Activated CD4-positive, alpha-beta memory T cell treated with anti-CD3 and anti-CD28 coated beads for 36 hours (primary cell): ENCODE data around the gene AGA. TPM values are rescaled to one million over a fixed set of nuclear protein-coding genes. Genes with fewer than 3 reads are reported as not detected.

ENCODE experiments used
- CTCF ChIA-PET: fragments of 350-600 bp; sonication (Branson Sonifier 250); formaldehyde crosslinking; loops from one replicate; lab custom pipeline; 2021; ENCODE audit warnings: antibody characterized with exemption, inconsistent platforms; lab: Charles Lee
- POLR2A ChIA-PET: fragments of 350-600 bp; sonication (Branson Sonifier 250); formaldehyde crosslinking; loops from one replicate; lab custom pipeline; 2021; ENCODE audit warnings: antibody characterized with exemption; lab: Charles Lee
- DNase-seq: peaks from one replicate; pipeline ENCODE4 v3.0.0-alpha.2; 2020
- H3K27ac Mint-ChIP-seq: one replicate; pipeline ENCODE4 v1.8.0; 2021; ENCODE audit warnings: mixed read lengths
- H3K27me3 Mint-ChIP-seq: one replicate; pipeline ENCODE4 v1.8.0; 2021; ENCODE audit warnings: mixed read lengths
- H3K36me3 Mint-ChIP-seq: one replicate; pipeline ENCODE4 v1.8.0; 2021; ENCODE audit warnings: mixed read lengths
- H3K4me1 Mint-ChIP-seq: one replicate; pipeline ENCODE4 v1.8.0; 2021; ENCODE audit warnings: low read depth, mixed read lengths
- H3K4me3 Mint-ChIP-seq: one replicate; pipeline ENCODE4 v1.8.0; 2021; ENCODE audit warnings: mild to moderate bottlenecking, mixed read lengths
- H3K9me3 Mint-ChIP-seq: one replicate; pipeline ENCODE4 v1.8.0; 2021; ENCODE audit warnings: mixed read lengths
- intact Hi-C: fragments of 100-400 bp; cut with micrococcal nuclease; formaldehyde crosslinking; loops from one replicate; pipeline ENCODE4 v1.15.1; 2023
- total RNA-seq, 2 experiments: library from RNA; stranded (reverse); gene quantifications; one replicate each; pipeline ENCODE4 v1.2.3, GENCODE V29; 2021

Gene AGA
- total RNA-seq, 2 experiments from 2014 or later, result 22.1 to 22.5 TPM

- Mint-ChIP-seq H3K36me3 (peaks cover 8% of the 10 kb centered on the region), H3K27me3 (no peaks in the 10 kb centered on the region), H3K4me3 (peak overlapping the region; percentile 33), H3K9me3 (no peaks in the 10 kb centered on the region), H3K4me1 (peaks cover 24% of the 10 kb centered on the region), H3K27ac (no peak overlapping the region)
- intact Hi-C loops, result no loop called here
- no peak for DNase-seq
- ChIA-PET CTCF (no interaction called here), POLR2A (no interaction called here)
Measured at GRCh38 chr4:177444911-177445736, 2.9 kb upstream of the AGA start.

- Mint-ChIP-seq H3K36me3 (peaks cover 27% of the 10 kb centered on the region), H3K9me3 (no peaks in the 10 kb centered on the region), H3K27me3 (no peaks in the 10 kb centered on the region), H3K4me1 (peaks cover 18% of the 10 kb centered on the region), H3K4me3 (peak overlapping the region; percentile 90), H3K27ac (peak overlapping the region; percentile 97)
- ChIA-PET POLR2A (interaction anchor here (1.2 to 3.0 kb wide), 2 partner anchors 14 to 131 kb away, joined by 3 to 22 read pairs; partner anchors contain the start of gene NEIL3), CTCF (no interaction called here)
- DNase-seq, result peak; percentile 46
- intact Hi-C loops, result loop anchor here (2.0 kb wide), 1 partner anchor 1122 kb away; the partner anchor contains the start of gene SPCS3
Measured at GRCh38 chr4:177441061-177441802, 1.0 kb downstream of the AGA start.

DNA sequence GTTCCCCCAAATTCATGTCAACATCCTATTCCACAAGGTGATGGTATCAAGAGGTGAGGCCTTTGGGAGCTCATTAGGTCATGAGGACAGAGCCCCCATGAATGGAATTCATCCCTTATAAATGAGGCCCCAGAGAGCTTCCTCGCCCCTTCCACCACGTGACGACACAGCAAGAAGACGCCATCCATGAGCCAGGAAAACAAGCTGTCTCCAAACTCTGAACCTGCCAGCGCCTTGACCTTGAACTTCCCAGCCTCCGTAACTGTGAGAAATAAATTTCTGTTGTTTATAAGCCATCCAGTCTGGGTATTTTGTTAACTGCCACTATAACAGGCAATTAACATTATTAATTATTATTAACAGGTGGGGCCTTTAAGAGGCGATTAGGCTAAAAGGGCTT lies 5.8 kb downstream of the AGA start:
- no peak for DNase-seq
- Mint-ChIP-seq H3K9me3 (no peaks in the 10 kb centered on the region), H3K27me3 (no peaks in the 10 kb centered on the region), H3K36me3 (peaks cover 46% of the 10 kb centered on the region), H3K4me1 (peaks cover 14% of the 10 kb centered on the region), H3K27ac (no peak overlapping the region), H3K4me3 (no peak overlapping the region)
- ChIA-PET POLR2A (no interaction called here), CTCF (interaction anchor here (1.2 kb wide), 1 partner anchor 187 kb away, joined by 4 read pairs; no protein-coding TSS in a partner anchor)
- intact Hi-C loops, result no loop called here

GRCh38 chr4:177434667-177435066 lies 7.6 kb downstream of the AGA start:
- ChIA-PET POLR2A (no interaction called here), CTCF (no interaction called here)

GRCh38 chr4:177427192-177427591 lies 15.0 kb downstream of the AGA start:
- Mint-ChIP-seq H3K27me3 (peaks cover 3% of the 10 kb centered on the region), H3K4me3 (no peak overlapping the region), H3K36me3 (peaks cover 13% of the 10 kb centered on the region), H3K4me1 (no peaks in the 10 kb centered on the region), H3K27ac (no peak overlapping the region), H3K9me3 (no peaks in the 10 kb centered on the region)
- ChIA-PET POLR2A (interaction anchor here (1.3 kb wide), 1 partner anchor 14 kb away, joined by 3 read pairs; no protein-coding TSS in a partner anchor), CTCF (no interaction called here)
- intact Hi-C loops, result no loop called here
- DNase-seq, result no peak

More at GRCh38 chr4:177434667-177435066, 7.6 kb downstream of the AGA start:
- no peak for DNase-seq
- Mint-ChIP-seq H3K9me3 (no peaks in the 10 kb centered on the region), H3K27me3 (no peaks in the 10 kb centered on the region), H3K4me3 (no peak overlapping the region), H3K27ac (no peak overlapping the region), H3K36me3 (peaks cover 44% of the 10 kb centered on the region), H3K4me1 (no peaks in the 10 kb centered on the region)
- intact Hi-C loops, result no loop called here

DNA sequence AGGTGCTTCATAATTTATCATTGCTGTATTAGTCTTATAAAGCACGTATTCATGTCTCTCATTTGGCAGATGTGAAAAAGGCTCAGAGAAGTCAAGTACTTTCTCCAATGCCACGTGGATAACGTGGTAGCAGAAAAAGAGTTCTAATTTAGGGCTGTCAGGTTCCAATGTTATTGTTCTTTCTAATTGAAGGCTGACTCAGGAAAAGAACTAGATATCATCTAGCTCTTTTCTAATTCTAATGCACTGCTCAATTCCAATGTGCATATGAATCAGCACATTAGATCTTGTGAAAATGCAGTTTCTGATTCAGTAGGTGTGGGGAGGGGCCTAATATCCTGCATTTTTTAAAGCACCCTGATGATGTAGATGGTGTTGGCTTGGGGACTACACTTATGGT lies 22.8 kb downstream of the AGA start:
- Mint-ChIP-seq H3K27ac (no peak overlapping the region), H3K4me3 (no peak overlapping the region), H3K36me3 (peaks cover 6% of the 10 kb centered on the region), H3K9me3 (peaks cover 15% of the 10 kb centered on the region), H3K4me1 (no peaks in the 10 kb centered on the region), H3K27me3 (peaks cover 3% of the 10 kb centered on the region)
- DNase-seq, result no peak
- intact Hi-C loops, result no loop called here
- ChIA-PET POLR2A (no interaction called here), CTCF (no interaction called here)

- ChIA-PET POLR2A (no interaction called here), CTCF (no interaction called here)
- H3K36me3 Mint-ChIP-seq, result no peaks in the 10 kb centered on the region
- H3K4me1 Mint-ChIP-seq, result no peaks in the 10 kb centered on the region
- no peak for DNase-seq
- H3K27me3 Mint-ChIP-seq, result no peaks in the 10 kb centered on the region
- H3K9me3 Mint-ChIP-seq, result no peaks in the 10 kb centered on the region
- no peak overlapping the region for H3K4me3 Mint-ChIP-seq
- intact Hi-C loops, result no loop called here
- H3K27ac Mint-ChIP-seq, result no peak overlapping the region
Measured at GRCh38 chr4:177413656-177414055, 28.6 kb downstream of the AGA start.

- CTCF ChIA-PET, result no interaction called here
- intact Hi-C loops, result no loop called here
- POLR2A ChIA-PET, result no interaction called here
- Mint-ChIP-seq H3K27me3 (no peaks in the 10 kb centered on the region), H3K36me3 (no peaks in the 10 kb centered on the region), H3K27ac (no peak overlapping the region), H3K4me1 (no peaks in the 10 kb centered on the region), H3K4me3 (no peak overlapping the region), H3K9me3 (no peaks in the 10 kb centered on the region)
- no peak for DNase-seq
Measured at GRCh38 chr4:177413076-177413475, 29.2 kb downstream of the AGA start.

DNA sequence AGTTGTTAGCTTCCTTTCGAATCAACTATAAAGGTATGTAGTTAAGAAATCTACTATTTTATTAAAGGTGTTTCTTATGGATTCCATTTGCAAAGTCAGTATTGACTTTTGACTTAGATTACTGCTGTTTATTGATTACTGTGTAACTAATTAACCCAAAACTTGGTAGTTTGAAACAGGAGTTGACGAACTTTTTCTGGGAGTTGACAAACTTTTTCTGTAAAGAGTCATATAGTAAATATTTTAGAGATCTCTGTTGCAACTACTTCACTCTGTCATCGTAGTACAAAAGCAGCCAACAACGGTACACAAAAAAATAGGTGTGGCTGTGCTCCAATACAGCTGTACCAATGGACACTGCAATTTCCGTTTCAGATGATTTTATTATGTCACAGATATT lies 30.2 kb downstream of the AGA start:
- Mint-ChIP-seq H3K4me3 (no peak overlapping the region), H3K27ac (no peak overlapping the region), H3K9me3 (no peaks in the 10 kb centered on the region), H3K4me1 (no peaks in the 10 kb centered on the region), H3K27me3 (no peaks in the 10 kb centered on the region), H3K36me3 (no peaks in the 10 kb centered on the region)
- ChIA-PET POLR2A (no interaction called here), CTCF (no interaction called here)
- DNase-seq, result no peak
- intact Hi-C loops, result no loop called here

DNA sequence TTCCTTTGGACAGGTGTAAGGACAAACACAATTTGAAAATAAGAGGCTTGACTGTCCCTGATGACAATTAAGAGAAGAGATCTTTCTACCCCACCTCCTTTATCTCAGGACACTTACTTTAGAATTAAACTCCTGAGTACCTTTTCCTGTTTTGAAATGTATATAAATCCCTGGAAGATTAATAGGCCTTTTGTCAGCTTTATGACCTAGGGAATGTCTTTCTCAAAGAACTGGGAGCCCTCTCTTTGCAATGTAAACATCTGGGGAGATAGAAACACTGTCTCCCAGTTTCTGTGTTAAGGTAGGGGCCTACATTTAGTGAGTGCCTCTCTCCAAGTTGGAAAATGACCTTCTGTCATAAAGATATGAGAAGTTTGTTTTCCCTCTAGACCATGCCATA lies 31.7 kb downstream of the AGA start:
- H3K36me3 Mint-ChIP-seq, result no peaks in the 10 kb centered on the region
- H3K27ac Mint-ChIP-seq, result no peak overlapping the region
- CTCF ChIA-PET, result no interaction called here
- H3K27me3 Mint-ChIP-seq, result peaks cover 1% of the 10 kb centered on the region
- H3K4me1 Mint-ChIP-seq, result no peaks in the 10 kb centered on the region
- no peak overlapping the region for H3K4me3 Mint-ChIP-seq
- POLR2A ChIA-PET, result no interaction called here
- intact Hi-C loops, result no loop called here
- no peak for DNase-seq
- H3K9me3 Mint-ChIP-seq, result no peaks in the 10 kb centered on the region

GRCh38 chr4:177408023-177408422 lies 34.2 kb downstream of the AGA start:
- CTCF ChIA-PET, result no interaction called here
- peaks cover 8% of the 10 kb centered on the region for H3K4me1 Mint-ChIP-seq
- intact Hi-C loops, result no loop called here
- H3K36me3 Mint-ChIP-seq, result no peaks in the 10 kb centered on the region
- no peak overlapping the region for H3K4me3 Mint-ChIP-seq
- POLR2A ChIA-PET, result no interaction called here
- H3K27me3 Mint-ChIP-seq, result peaks cover 1% of the 10 kb centered on the region
- no peak overlapping the region for H3K27ac Mint-ChIP-seq
- no peaks in the 10 kb centered on the region for H3K9me3 Mint-ChIP-seq
- DNase-seq, result no peak

GRCh38 chr4:177405508-177405907 lies 36.7 kb downstream of the AGA start:
- ChIA-PET CTCF (interaction anchor here (1.0 kb wide), 1 partner anchor 13 kb away, joined by 3 read pairs; no protein-coding TSS in a partner anchor), POLR2A (no interaction called here)
- H3K4me1 Mint-ChIP-seq, result peaks cover 25% of the 10 kb centered on the region
- no peak for DNase-seq
- H3K4me3 Mint-ChIP-seq, result no peak overlapping the region
- H3K27me3 Mint-ChIP-seq, result peaks cover 1% of the 10 kb centered on the region
- H3K27ac Mint-ChIP-seq, result no peak overlapping the region
- H3K36me3 Mint-ChIP-seq, result no peaks in the 10 kb centered on the region
- H3K9me3 Mint-ChIP-seq, result no peaks in the 10 kb centered on the region
- intact Hi-C loops, result no loop called here
